Measurements from ENCODE around the gene EXTL1.
"Not testable (repeated sequence)": the region's sequence is repeated elsewhere in the genome, so short reads cannot be mapped to it uniquely, and the experiment has no call there.

Gene EXTL1

DNA sequence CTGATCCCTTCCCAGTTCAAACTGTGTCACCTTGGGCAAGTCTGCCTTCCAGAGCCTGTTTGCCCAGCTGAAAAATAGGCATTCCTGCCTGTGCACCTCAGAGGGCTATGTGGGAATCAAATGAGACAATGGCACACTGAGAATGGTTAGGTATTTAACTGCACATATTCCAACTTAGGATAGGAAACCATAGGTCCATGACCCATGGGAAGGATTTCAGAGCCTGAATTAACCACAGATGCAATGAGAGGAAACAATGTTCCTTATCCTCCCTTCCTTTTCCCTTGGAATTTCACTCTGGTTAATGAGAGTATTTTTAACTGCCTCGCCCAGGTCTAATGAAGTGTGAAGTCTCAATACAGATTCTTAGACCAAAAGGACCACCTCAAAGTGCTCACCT lies 36.4 kb upstream of the EXTL1 start:
- DNase-seq (ENCODE audit: low read depth) = no peak
- no peak overlapping the region for H3K4me3 ChIP-seq (ENCODE audit: low read length)
- TF ChIP-seq, protein P1, sequence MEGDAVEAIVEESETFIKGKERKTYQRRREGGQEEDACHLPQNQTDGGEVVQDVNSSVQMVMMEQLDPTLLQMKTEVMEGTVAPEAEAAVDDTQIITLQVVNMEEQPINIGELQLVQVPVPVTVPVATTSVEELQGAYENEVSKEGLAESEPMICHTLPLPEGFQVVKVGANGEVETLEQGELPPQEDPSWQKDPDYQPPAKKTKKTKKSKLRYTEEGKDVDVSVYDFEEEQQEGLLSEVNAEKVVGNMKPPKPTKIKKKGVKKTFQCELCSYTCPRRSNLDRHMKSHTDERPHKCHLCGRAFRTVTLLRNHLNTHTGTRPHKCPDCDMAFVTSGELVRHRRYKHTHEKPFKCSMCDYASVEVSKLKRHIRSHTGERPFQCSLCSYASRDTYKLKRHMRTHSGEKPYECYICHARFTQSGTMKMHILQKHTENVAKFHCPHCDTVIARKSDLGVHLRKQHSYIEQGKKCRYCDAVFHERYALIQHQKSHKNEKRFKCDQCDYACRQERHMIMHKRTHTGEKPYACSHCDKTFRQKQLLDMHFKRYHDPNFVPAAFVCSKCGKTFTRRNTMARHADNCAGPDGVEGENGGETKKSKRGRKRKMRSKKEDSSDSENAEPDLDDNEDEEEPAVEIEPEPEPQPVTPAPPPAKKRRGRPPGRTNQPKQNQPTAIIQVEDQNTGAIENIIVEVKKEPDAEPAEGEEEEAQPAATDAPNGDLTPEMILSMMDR (conservative IDR thresholded peaks at IDR 0.05; ENCODE audit: low read length) = no peak

- no peak overlapping the region for H3K4me3 ChIP-seq (ENCODE audit: low read length)
- DNase-seq (ENCODE audit: low read depth) = no peak
- TF ChIP-seq, protein P1 (conservative IDR thresholded peaks at IDR 0.05; ENCODE audit: low read length) = no peak
Observed at GRCh38 chr1:25985670-25986069, 35.9 kb upstream of the EXTL1 start.

GRCh38 chr1:25986773-25987172 lies 34.8 kb upstream of the EXTL1 start:
- H3K4me3 ChIP-seq (ENCODE audit: low read length); DNase-seq (ENCODE audit: low read depth): not testable (repeated sequence)

DNA sequence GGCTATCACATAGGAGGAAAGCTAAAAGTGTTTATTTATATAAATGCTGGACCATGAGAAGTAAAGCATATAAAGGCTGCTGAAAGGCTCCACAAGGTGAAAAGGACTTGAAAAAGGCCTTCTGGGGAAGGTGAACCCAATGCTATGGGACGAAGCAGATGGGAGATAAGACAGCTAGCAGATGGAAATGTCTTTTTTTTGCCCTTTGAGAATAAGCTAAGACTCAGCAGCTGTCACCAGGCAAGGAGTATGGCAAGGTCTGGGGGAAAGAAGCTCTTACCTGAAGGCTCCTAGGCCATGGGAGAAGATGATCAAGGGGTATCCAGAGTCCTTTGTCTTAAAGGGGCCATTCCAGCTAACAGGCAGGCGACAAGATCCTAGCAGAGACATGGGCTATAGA lies 33.6 kb upstream of the EXTL1 start:
- TF ChIP-seq, protein P1 (conservative IDR thresholded peaks at IDR 0.05; ENCODE audit: low read length) = no peak
- DNase-seq (ENCODE audit: low read depth) = no peak
- no peak overlapping the region for H3K4me3 ChIP-seq (ENCODE audit: low read length)

- H3K4me3 ChIP-seq (ENCODE audit: low read length) = no peak overlapping the region
- DNase-seq (ENCODE audit: low read depth) = no peak
- TF ChIP-seq, protein P1 (conservative IDR thresholded peaks at IDR 0.05; ENCODE audit: low read length) = no peak
Observed at GRCh38 chr1:25989440-25990234, 31.9 kb upstream of the EXTL1 start.

GRCh38 chr1:25990251-25990650 lies 31.3 kb upstream of the EXTL1 start:
- DNase-seq (ENCODE audit: low read depth) = no peak
- TF ChIP-seq, protein P1 (conservative IDR thresholded peaks at IDR 0.05; ENCODE audit: low read length) = no peak
- no peak overlapping the region for H3K4me3 ChIP-seq (ENCODE audit: low read length)

GRCh38 chr1:25990702-25991395 lies 30.7 kb upstream of the EXTL1 start:
- no peak overlapping the region for H3K4me3 ChIP-seq (ENCODE audit: low read length)
- TF ChIP-seq, protein P1 (conservative IDR thresholded peaks at IDR 0.05; ENCODE audit: low read length) = no peak
- DNase-seq (ENCODE audit: low read depth) = no peak

Measured in AG10803 (cell line).